Smooth muscle cell (in vitro differentiated cells): ENCODE measurements around the gene KCTD19. TPM values are rescaled to one million over a fixed set of nuclear protein-coding genes. Genes with fewer than 3 reads are reported as not detected.

Experiments
- DNase-seq: peaks from one replicate; lab custom pipeline; 2025; ENCODE audit not compliant: unreplicated experiment; lab: John Stamatoyannopoulos, UW
- H2AFZ ChIP-seq: fragments of 200-600 bp; sonication (generic); 2 replicates; pipeline ENCODE4 v1.6.0; 2016; ENCODE audit warnings: antibody characterized with exemption, low read depth, mild to moderate bottlenecking
- H3F3A ChIP-seq: fragments of 200-600 bp; sonication (generic); 2 replicates; pipeline ENCODE4 v1.6.0; 2017; ENCODE audit warnings: antibody characterized with exemption, low read depth
- H3K27ac ChIP-seq: fragments of 200-600 bp; sonication (generic); 2 replicates; pipeline ENCODE4 v1.5.1; 2016; ENCODE audit warnings: low read depth, mild to moderate bottlenecking
- H3K27me3 ChIP-seq: fragments of 200-600 bp; sonication (generic); 2 replicates; pipeline ENCODE4 v1.6.1; 2016; ENCODE audit warnings: low read depth, mild to moderate bottlenecking
- H3K36me3 ChIP-seq: fragments of 200-600 bp; sonication (generic); 2 replicates; pipeline ENCODE4 v1.5.1; 2016; ENCODE audit warnings: low read depth
- H3K4me1 ChIP-seq: fragments of 200-600 bp; sonication (generic); 2 replicates; pipeline ENCODE4 v1.5.1; 2016; ENCODE audit warnings: low read depth
- H3K4me2 ChIP-seq: fragments of 200-600 bp; sonication (generic); 2 replicates; pipeline ENCODE4 v1.6.0; 2016; ENCODE audit warnings: mild to moderate bottlenecking
- H3K4me3 ChIP-seq: fragments of 200-600 bp; sonication (generic); 2 replicates; pipeline ENCODE4 v1.5.1; 2016; ENCODE audit warnings: mild to moderate bottlenecking
- H3K79me2 ChIP-seq: fragments of 200-600 bp; sonication (generic); 2 replicates; pipeline ENCODE4 v1.6.0; 2016; ENCODE audit warnings: low read depth, mild to moderate bottlenecking
- H3K9ac ChIP-seq: fragments of 200-600 bp; sonication (generic); 2 replicates; pipeline ENCODE4 v1.6.0; 2016; ENCODE audit warnings: low read depth
- H3K9me3 ChIP-seq: fragments of 200-600 bp; sonication (generic); replicated peaks from 2 replicates; pipeline ENCODE4 v1.5.1; 2016; ENCODE audit warnings: low read depth
- H4K20me1 ChIP-seq: fragments of 200-600 bp; sonication (generic); 2 replicates; pipeline ENCODE4 v1.6.0; 2016; ENCODE audit warnings: low read depth
- CTCF ChIP-seq: fragments of 200-600 bp; sonication (generic); IDR thresholded peaks from 2 replicates; pipeline ENCODE4 v1.5.1; 2017; ENCODE audit warnings: borderline replicate concordance, mild to moderate bottlenecking, antibody characterized with exemption; ENCODE audit not compliant: insufficient read depth, poor library complexity, severe bottlenecking
- WGBS: methylation state at CpG from one replicate; pipeline ENCODE4 v1.1.7; 2016; ENCODE audit warnings: low lambda C conversion rate; 5-methylcytosine and 5-hydroxymethylcytosine counted together
- polyA plus RNA-seq: library from polyadenylated mRNA; unstranded; fragments of >200 nt; fragmentation: Nextera tagmentation; extraction: Ambion mirVana; gene quantifications from 2 replicates; pipeline ENCODE4 v1.2.1, GENCODE V29; 2016
- total RNA-seq: library from RNA; depleted of rRNA; stranded (reverse); fragments of >200 nt; gene quantifications from 2 replicates; pipeline ENCODE4 v1.2.3, GENCODE V29; 2014

KCTD19 gene
- total and polyA plus RNA-seq, 2 experiments from 2014 or later, result 0.04 to 0.49 TPM

- H3K27me3 ChIP-seq, result peaks cover 8% of the 10 kb centered on the region
- no peaks in the 10 kb centered on the region for H3K4me1 ChIP-seq
- no peaks in the 10 kb centered on the region for H3K36me3 ChIP-seq
- no peak overlapping the region for H3K4me3 ChIP-seq
- H3K79me2 ChIP-seq, result no peaks in the 10 kb centered on the region
- H3K9ac ChIP-seq, result no peak overlapping the region
- 87% methylated on average over 3 of the region's 3 CpGs for whole genome bisulfite sequencing
- H3K9me3 ChIP-seq, result no peaks in the 10 kb centered on the region
- DNase-seq, result no peak
- H3K4me2 ChIP-seq, result no peak overlapping the region
- no peaks in the 10 kb centered on the region for H3F3A ChIP-seq
- TF ChIP-seq CTCF, result no peak
- H2AFZ ChIP-seq, result no peak overlapping the region
- H3K27ac ChIP-seq, result no peak overlapping the region
- H4K20me1 ChIP-seq, result no peaks in the 10 kb centered on the region
These were observed 19.8 kb upstream of the KCTD19 start for GRCh38 chr16:67346341-67346740.

GRCh38 chr16:67345401-67345800, 18.9 kb upstream of the KCTD19 start:
- TF ChIP-seq CTCF, result no peak
- no peaks in the 10 kb centered on the region for H4K20me1 ChIP-seq
- no peak for DNase-seq
- H3K27me3 ChIP-seq, result peaks cover 8% of the 10 kb centered on the region
- 97% methylated on average over 1 of the region's 1 CpG for WGBS
- no peaks in the 10 kb centered on the region for H3K4me1 ChIP-seq
- H3K9ac ChIP-seq, result no peak overlapping the region
- no peak overlapping the region for H3K27ac ChIP-seq
- H2AFZ ChIP-seq, result no peak overlapping the region
- H3K4me2 ChIP-seq, result no peak overlapping the region
- no peaks in the 10 kb centered on the region for H3F3A ChIP-seq
- H3K79me2 ChIP-seq, result no peaks in the 10 kb centered on the region
- no peak overlapping the region for H3K4me3 ChIP-seq
- no peaks in the 10 kb centered on the region for H3K36me3 ChIP-seq
- no peaks in the 10 kb centered on the region for H3K9me3 ChIP-seq

- Histone ChIP-seq H3K4me1 (no peaks in the 10 kb centered on the region), H3K4me3 (no peak overlapping the region), H3K27me3 (peaks cover under 1% of the 10 kb centered on the region), H3F3A (no peaks in the 10 kb centered on the region), H3K4me2 (no peak overlapping the region), H4K20me1 (no peaks in the 10 kb centered on the region), H3K9me3 (no peaks in the 10 kb centered on the region), H3K36me3 (no peaks in the 10 kb centered on the region), H2AFZ (no peak overlapping the region), H3K9ac (no peak overlapping the region), H3K79me2 (no peaks in the 10 kb centered on the region), H3K27ac (no peak overlapping the region)
- no peak for DNase-seq
- WGBS, result 91% methylated on average over 4 of the region's 4 CpGs
- no peak for TF ChIP-seq CTCF
These were observed 16.1 kb upstream of the KCTD19 start for GRCh38 chr16:67342616-67343015.

GRCh38 chr16:67341250-67341649, 14.7 kb upstream of the KCTD19 start:
- Histone ChIP-seq H4K20me1 (no peaks in the 10 kb centered on the region), H3K9ac (no peak overlapping the region), H3K27ac (no peak overlapping the region), H3K27me3 (no peaks in the 10 kb centered on the region), H2AFZ (no peak overlapping the region), H3K4me3 (no peak overlapping the region), H3K4me2 (no peak overlapping the region), H3K9me3 (no peaks in the 10 kb centered on the region), H3K79me2 (no peaks in the 10 kb centered on the region), H3K4me1 (no peaks in the 10 kb centered on the region), H3F3A (no peaks in the 10 kb centered on the region), H3K36me3 (no peaks in the 10 kb centered on the region)
- no peak for DNase-seq
- no peak for TF ChIP-seq CTCF
- WGBS, result 80% methylated on average over 3 of the region's 3 CpGs
